ENCODE measurements around the gene PMF1. TPM values are rescaled to one million over a fixed set of nuclear protein-coding genes. Genes with fewer than 3 reads are reported as not detected.

PMF1 gene
- total RNA-seq, 1 experiment from 2014 or later: 96.6 TPM

DNA sequence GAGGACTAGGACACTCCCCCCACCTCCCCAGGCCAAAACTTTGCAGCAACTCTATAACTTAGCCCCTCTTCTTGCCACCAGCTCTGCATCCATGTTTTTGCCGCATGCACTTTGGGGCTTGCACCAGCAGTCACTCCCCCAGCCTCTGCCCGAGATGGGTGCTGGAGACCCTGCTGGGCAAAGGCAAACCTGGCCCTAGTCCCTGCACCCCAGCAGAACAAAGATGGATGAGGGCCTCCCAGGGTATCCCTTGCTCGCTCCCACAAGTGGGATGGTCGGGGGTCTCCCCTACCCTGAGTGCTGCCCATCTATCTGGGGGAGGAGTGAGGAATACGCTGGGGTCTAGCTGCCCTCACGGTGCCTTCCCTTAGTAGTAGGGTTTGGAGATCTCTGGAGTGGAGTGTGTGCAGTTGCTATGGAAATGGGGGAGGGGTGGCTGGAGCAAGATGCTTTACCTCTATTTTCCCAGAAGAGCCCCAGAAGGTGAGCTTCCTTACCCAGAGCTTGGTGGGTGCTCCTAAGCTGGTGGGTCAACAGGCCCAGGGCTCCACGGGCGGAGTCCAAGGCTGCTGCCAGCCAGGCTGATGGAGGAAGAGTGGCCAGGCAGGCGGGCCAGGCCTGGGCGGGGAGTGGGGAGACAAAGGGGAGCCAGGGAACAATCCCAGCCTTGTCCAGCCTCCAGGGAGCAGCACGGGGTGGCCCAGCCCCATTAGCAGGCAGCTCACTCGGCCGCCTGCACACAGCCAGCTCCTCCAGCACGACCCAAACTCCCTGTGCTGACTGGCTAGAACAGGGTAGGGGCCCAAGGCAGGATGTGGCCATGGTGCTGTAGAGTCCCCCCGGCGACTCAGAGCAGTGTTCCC lies 34.9 kb downstream of the PMF1 start, which contains the start of gene PAQR6:
Gene PAQR6 (minus strand): TSS at position 597 of the 863 bp plus-strand sequence. CDS start 1,325 bp downstream, outside the sequence.
- Histone ChIP-seq H3K27ac (ENCODE audit: low read depth, low read length, poor library complexity, severe bottlenecking) (no peak within 1 kb of the TSS), H3K36me3 (ENCODE audit: insufficient read depth, low read length, poor library complexity, severe bottlenecking) (peaks cover 31% of the 10 kb centered on the region), H3K4me3 (ENCODE audit: low read depth, low read length, poor library complexity, severe bottlenecking) (no peak within 1 kb of the TSS), H3K27me3 (replicated peaks; ENCODE audit: insufficient read depth, low read depth, low read length, poor library complexity) (no peaks in the 10 kb centered on the region), H3K9me3 (ENCODE audit: low read depth, low read length, poor library complexity, severe bottlenecking) (no peaks in the 10 kb centered on the region), H3K4me1 (ENCODE audit: insufficient read depth, low read length, poor library complexity, severe bottlenecking) (peaks cover 6% of the 10 kb centered on the region)
- ChIA-PET CTCF (interaction anchor here (0.6 kb wide), 1 partner anchor 13 kb away, joined by 4 read pairs; no protein-coding TSS in a partner anchor), POLR2A (ENCODE audit: low non-redundant PET) (no interaction called here)
- no TSS peak for BruUV-seq (replicated peaks)
- DNase-seq (ENCODE audit: low spot score): no peak
- intact Hi-C loops (cut with micrococcal nuclease; ENCODE audit: unreplicated experiment): no loop called here
- TF ChIP-seq, protein P1, sequence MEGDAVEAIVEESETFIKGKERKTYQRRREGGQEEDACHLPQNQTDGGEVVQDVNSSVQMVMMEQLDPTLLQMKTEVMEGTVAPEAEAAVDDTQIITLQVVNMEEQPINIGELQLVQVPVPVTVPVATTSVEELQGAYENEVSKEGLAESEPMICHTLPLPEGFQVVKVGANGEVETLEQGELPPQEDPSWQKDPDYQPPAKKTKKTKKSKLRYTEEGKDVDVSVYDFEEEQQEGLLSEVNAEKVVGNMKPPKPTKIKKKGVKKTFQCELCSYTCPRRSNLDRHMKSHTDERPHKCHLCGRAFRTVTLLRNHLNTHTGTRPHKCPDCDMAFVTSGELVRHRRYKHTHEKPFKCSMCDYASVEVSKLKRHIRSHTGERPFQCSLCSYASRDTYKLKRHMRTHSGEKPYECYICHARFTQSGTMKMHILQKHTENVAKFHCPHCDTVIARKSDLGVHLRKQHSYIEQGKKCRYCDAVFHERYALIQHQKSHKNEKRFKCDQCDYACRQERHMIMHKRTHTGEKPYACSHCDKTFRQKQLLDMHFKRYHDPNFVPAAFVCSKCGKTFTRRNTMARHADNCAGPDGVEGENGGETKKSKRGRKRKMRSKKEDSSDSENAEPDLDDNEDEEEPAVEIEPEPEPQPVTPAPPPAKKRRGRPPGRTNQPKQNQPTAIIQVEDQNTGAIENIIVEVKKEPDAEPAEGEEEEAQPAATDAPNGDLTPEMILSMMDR (conservative IDR thresholded peaks at IDR 0.05; ENCODE audit: low read depth, low read length): no peak
- TF ChIP-seq EZH2 (IDR thresholded peaks at IDR 0.05; ENCODE audit: borderline replicate concordance, low read depth, low read length, poor library complexity, severe bottlenecking): no peak

DNA sequence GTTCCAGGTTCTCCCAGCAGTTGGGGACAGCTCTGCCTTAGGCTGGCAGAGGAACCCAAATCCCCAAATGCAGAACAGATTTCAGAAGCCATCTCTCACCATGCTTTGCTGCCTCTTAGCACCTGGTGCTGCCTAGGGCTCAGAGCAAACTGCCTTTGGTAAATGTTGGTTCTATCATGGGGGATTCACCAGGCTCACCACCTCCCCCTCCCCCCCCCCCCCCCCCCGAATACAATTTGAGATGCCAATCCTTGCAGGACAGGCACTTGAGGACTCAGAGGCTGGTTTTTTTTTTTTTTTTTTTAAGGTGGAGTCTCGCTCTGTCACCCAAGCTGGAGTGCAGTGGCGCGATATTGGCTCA lies 35.5 kb downstream of the PMF1 start:
- POLR2A ChIA-PET (ENCODE audit: low non-redundant PET): no interaction called here
- CTCF ChIA-PET: no interaction called here
- no peaks in the 10 kb centered on the region for H3K9me3 ChIP-seq (ENCODE audit: low read depth, low read length, poor library complexity, severe bottlenecking)

DNA sequence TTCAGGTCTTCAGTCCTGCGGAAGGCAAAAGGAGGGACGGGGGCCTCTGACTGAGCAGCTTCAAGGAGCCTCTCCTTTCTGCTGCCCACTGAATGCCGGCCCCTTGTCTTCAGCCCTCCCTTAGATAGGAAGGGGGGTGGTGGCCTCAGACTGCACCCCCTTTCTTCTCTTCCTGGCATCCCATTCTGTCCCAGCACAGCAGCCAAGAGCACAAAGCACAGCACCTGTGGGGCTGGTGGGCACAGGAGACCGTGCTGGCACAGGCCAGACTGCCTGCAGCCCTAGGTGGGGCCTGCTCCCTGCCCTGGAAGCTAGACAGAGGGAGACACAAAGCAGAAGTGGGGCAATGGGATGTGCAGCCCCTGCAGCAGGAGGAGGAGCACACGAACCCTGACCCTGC lies 36.8 kb downstream of the PMF1 start:
- Histone ChIP-seq H3K9me3 (ENCODE audit: low read depth, low read length, poor library complexity, severe bottlenecking) (no peaks in the 10 kb centered on the region), H3K27me3 (replicated peaks; ENCODE audit: insufficient read depth, low read depth, low read length, poor library complexity) (no peaks in the 10 kb centered on the region), H3K27ac (ENCODE audit: low read depth, low read length, poor library complexity, severe bottlenecking) (no peak overlapping the region), H3K4me3 (ENCODE audit: low read depth, low read length, poor library complexity, severe bottlenecking) (no peak overlapping the region), H3K4me1 (ENCODE audit: insufficient read depth, low read length, poor library complexity, severe bottlenecking) (peaks cover 6% of the 10 kb centered on the region), H3K36me3 (ENCODE audit: insufficient read depth, low read length, poor library complexity, severe bottlenecking) (peaks cover 45% of the 10 kb centered on the region)
- no peak for DNase-seq (ENCODE audit: low spot score)
- CTCF ChIA-PET: no interaction called here
- POLR2A ChIA-PET (ENCODE audit: low non-redundant PET): no interaction called here
- intact Hi-C loops (cut with micrococcal nuclease; ENCODE audit: unreplicated experiment): no loop called here
- TF ChIP-seq, protein P1 (conservative IDR thresholded peaks at IDR 0.05; ENCODE audit: low read depth, low read length): no peak
- no peak for TF ChIP-seq EZH2 (IDR thresholded peaks at IDR 0.05; ENCODE audit: borderline replicate concordance, low read depth, low read length, poor library complexity, severe bottlenecking)
- no TSS peak for BruUV-seq (replicated peaks)

More for the DNA sequence above, 35.5 kb downstream of the PMF1 start:
- no peak for DNase-seq (ENCODE audit: low spot score)
- BruUV-seq (replicated peaks): no TSS peak
- H3K4me1 ChIP-seq (ENCODE audit: insufficient read depth, low read length, poor library complexity, severe bottlenecking): peaks cover 6% of the 10 kb centered on the region
- peaks cover 37% of the 10 kb centered on the region for H3K36me3 ChIP-seq (ENCODE audit: insufficient read depth, low read length, poor library complexity, severe bottlenecking)
- no peak for TF ChIP-seq EZH2 (IDR thresholded peaks at IDR 0.05; ENCODE audit: borderline replicate concordance, low read depth, low read length, poor library complexity, severe bottlenecking)
- TF ChIP-seq, protein P1 (conservative IDR thresholded peaks at IDR 0.05; ENCODE audit: low read depth, low read length): no peak
- no peaks in the 10 kb centered on the region for H3K27me3 ChIP-seq (replicated peaks; ENCODE audit: insufficient read depth, low read depth, low read length, poor library complexity)
- intact Hi-C loops (cut with micrococcal nuclease; ENCODE audit: unreplicated experiment): no loop called here
- no peak overlapping the region for H3K4me3 ChIP-seq (ENCODE audit: low read depth, low read length, poor library complexity, severe bottlenecking)
- no peak overlapping the region for H3K27ac ChIP-seq (ENCODE audit: low read depth, low read length, poor library complexity, severe bottlenecking)

All from A673 (cell line).